BJ (cell line): Measurements from ENCODE around the gene PRADC1. TPM values are rescaled to one million over a fixed set of nuclear protein-coding genes. Genes with fewer than 3 reads are reported as not detected.
"Not testable (repeated sequence)": the region's sequence is repeated elsewhere in the genome, so short reads cannot be mapped to it uniquely, and the experiment has no call there.

Experiments used
- CTCF ChIA-PET: fragments of 350-600 bp; formaldehyde crosslinking; extraction: SDS; loops from one replicate; lab custom pipeline; 2021; ENCODE audit warnings: antibody characterized with exemption, inconsistent platforms; lab: Yijun Ruan, JAX
- POLR2A ChIA-PET: fragments of 300-600 bp; sonication (Branson Sonifier 250); formaldehyde crosslinking; extraction: SDS; loops from one replicate; lab custom pipeline; 2021; ENCODE audit warnings: antibody characterized with exemption; lab: Charles Lee
- DNase-seq: peaks from one replicate; pipeline ENCODE4 v3.0.0-alpha.2; 2011; ENCODE audit warnings: low read depth
- H3K27me3 ChIP-seq: 2 replicates; pipeline ENCODE4 v1.6.0; 2011; ENCODE audit warnings: low read length; ENCODE audit not compliant: control insufficient read depth, insufficient read depth
- H3K36me3 ChIP-seq: 2 replicates; pipeline ENCODE4 v1.5.1; 2011; ENCODE audit warnings: low read length; ENCODE audit not compliant: control insufficient read depth, insufficient read depth
- H3K4me3 ChIP-seq: 2 replicates; pipeline ENCODE4 v1.5.1; 2011; ENCODE audit warnings: low read depth, mild to moderate bottlenecking, control low read depth, low read length
- polyA plus RNA-seq: library from polyadenylated mRNA; depleted of rRNA; stranded (reverse); fragments of >200 nt; gene quantifications from 2 replicates; pipeline ENCODE4 v1.2.3, GENCODE V29; 2011
- TF ChIP-seq, protein P1 (sequence below): IDR thresholded peaks from 2 replicates; pipeline ENCODE4 v1.5.1; 2011; ENCODE audit warnings: low read depth, mild to moderate bottlenecking, control low read depth, inconsistent platforms, low read length, moderate library complexity; ENCODE audit not compliant: insufficient read depth

The PRADC1 gene
- polyA plus RNA-seq, 1 experiment = 19.4 TPM

DNA sequence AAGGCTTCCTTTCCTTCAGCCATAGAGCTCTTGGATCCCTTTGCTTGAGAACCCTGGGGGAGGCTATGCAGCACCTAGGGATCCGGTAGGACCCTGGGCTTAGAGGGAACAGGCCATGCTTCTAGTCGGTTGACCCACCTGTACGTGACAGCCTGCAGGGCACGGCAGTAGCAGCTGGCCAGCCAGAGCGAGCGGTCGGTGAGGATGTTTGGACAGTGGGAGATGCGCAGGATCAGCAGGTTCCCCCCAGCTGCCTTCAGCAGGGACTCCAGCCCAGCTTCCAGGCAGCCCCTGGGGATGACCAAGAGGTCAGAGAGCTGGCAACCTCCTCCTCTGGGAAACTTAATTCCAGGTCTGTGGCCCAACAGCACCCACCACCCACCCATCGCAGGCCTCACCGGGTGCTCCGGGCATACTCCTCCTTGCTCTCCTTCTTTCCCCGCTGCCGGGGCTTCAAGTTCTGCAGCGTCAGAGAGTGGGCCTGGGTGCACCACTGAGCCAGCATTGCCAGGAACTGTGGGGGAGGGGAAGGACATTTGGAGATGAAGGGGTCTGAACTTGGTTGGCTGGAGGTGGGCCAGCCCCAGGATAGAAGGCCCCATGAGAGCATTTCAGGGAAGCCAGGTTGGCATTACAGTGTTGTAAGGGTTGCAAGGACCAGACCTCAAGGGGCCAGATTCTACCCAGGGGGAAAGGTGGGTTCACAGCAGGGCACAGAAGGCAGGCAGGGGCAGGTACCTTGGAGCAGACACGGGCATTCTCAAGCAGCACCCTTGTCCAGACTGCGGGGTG, 30.7 kb upstream of the PRADC1 start:
- H3K4me3 ChIP-seq = no peak overlapping the region
- peaks cover 3% of the 10 kb centered on the region; the same call in 1 of the 2 replicates for H3K36me3 ChIP-seq
- TF ChIP-seq, protein P1, sequence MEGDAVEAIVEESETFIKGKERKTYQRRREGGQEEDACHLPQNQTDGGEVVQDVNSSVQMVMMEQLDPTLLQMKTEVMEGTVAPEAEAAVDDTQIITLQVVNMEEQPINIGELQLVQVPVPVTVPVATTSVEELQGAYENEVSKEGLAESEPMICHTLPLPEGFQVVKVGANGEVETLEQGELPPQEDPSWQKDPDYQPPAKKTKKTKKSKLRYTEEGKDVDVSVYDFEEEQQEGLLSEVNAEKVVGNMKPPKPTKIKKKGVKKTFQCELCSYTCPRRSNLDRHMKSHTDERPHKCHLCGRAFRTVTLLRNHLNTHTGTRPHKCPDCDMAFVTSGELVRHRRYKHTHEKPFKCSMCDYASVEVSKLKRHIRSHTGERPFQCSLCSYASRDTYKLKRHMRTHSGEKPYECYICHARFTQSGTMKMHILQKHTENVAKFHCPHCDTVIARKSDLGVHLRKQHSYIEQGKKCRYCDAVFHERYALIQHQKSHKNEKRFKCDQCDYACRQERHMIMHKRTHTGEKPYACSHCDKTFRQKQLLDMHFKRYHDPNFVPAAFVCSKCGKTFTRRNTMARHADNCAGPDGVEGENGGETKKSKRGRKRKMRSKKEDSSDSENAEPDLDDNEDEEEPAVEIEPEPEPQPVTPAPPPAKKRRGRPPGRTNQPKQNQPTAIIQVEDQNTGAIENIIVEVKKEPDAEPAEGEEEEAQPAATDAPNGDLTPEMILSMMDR = no peak
- DNase-seq = no peak
- ChIA-PET POLR2A (no interaction called here), CTCF (no interaction called here)
- H3K27me3 ChIP-seq = peaks cover 8% of the 10 kb centered on the region

- H3K27me3 ChIP-seq, POLR2A ChIA-PET, DNase-seq, H3K36me3 ChIP-seq, H3K4me3 ChIP-seq: not testable (repeated sequence)
- CTCF ChIA-PET = interaction anchor here (0.9 to 1.8 kb wide), 2 partner anchors 9 to 11 kb away, joined by 4 read pairs; no protein-coding TSS in a partner anchor
These were observed 29.8 kb upstream of the PRADC1 start for GRCh38 chr2:73262691-73263429.

- ChIA-PET POLR2A (no interaction called here), CTCF (interaction anchor here (0.9 to 1.8 kb wide), 2 partner anchors 10 to 11 kb away, joined by 4 read pairs; no protein-coding TSS in a partner anchor)
- TF ChIP-seq, protein P1 = no peak
- Histone ChIP-seq H3K4me3 (no peak overlapping the region), H3K36me3 (0 out of 2 replicates have a peak, but pooled peaks cover 1% of the 10 kb centered on the region), H3K27me3 (no peaks in the 10 kb centered on the region)
- DNase-seq = no peak
These were observed 29.1 kb upstream of the PRADC1 start for GRCh38 chr2:73262108-73262651.

- DNase-seq = no peak
- CTCF ChIA-PET = interaction anchor here (0.6 to 2.9 kb wide), 8 partner anchors 8 to 84 kb away, joined by 3 to 10 read pairs (median 4); no protein-coding TSS in a partner anchor
- H3K4me3 ChIP-seq = no peak overlapping the region
- H3K27me3 ChIP-seq = no peaks in the 10 kb centered on the region
- H3K36me3 ChIP-seq = 0 out of 2 replicates have a peak, but pooled peaks cover 1% of the 10 kb centered on the region
- POLR2A ChIA-PET = no interaction called here
- TF ChIP-seq, protein P1 = peak; percentile 63
These were observed 27.4 kb upstream of the PRADC1 start for GRCh38 chr2:73260338-73260984.

GRCh38 chr2:73259704-73260337, 26.8 kb upstream of the PRADC1 start:
- peaks cover 3% of the 10 kb centered on the region; the same call in 1 of the 2 replicates for H3K36me3 ChIP-seq
- TF ChIP-seq, protein P1 = no peak
- H3K27me3 ChIP-seq = no peaks in the 10 kb centered on the region
- POLR2A ChIA-PET = no interaction called here
- H3K4me3 ChIP-seq = no peak overlapping the region
- no peak for DNase-seq
- CTCF ChIA-PET = interaction anchor here (0.7 to 2.9 kb wide), 7 partner anchors 9 to 83 kb away, joined by 3 to 10 read pairs (median 4); no protein-coding TSS in a partner anchor
